ENCODE data around the gene ASPN.

The ASPN gene

GRCh38 chr9:92439921-92440750 is 42.2 kb downstream of the ASPN start:
- no peak for TF ChIP-seq TAF1 (IDR thresholded peaks at IDR 0.05; ENCODE audit: borderline replicate concordance, insufficient read depth, low read length)
- no peak for TF ChIP-seq SIN3A (IDR thresholded peaks at IDR 0.05; ENCODE audit: borderline replicate concordance, insufficient read depth, low read length)
- TF ChIP-seq REST (IDR thresholded peaks at IDR 0.05; ENCODE audit: insufficient read depth in 1 of 2, low read depth in 2 of 2, low read length in 2 of 2) = no peak
- no peak for TF ChIP-seq POLR2AphosphoS5 (IDR thresholded peaks at IDR 0.05; ENCODE audit: low read depth, low read length)
- TF ChIP-seq FOXP2 (optimal IDR thresholded peaks at IDR 0.05; ENCODE audit: borderline replicate concordance, extremely low read depth, extremely low read length, insufficient read depth) = no peak

GRCh38 chr9:92438900-92439526 is 43.3 kb downstream of the ASPN start:
- no peak for TF ChIP-seq TAF1 (IDR thresholded peaks at IDR 0.05; ENCODE audit: borderline replicate concordance, insufficient read depth, low read length)

GRCh38 chr9:92435263-92435662 is 47.0 kb downstream of the ASPN start:
- TF ChIP-seq SIN3A (IDR thresholded peaks at IDR 0.05; ENCODE audit: borderline replicate concordance, insufficient read depth, low read length) (no peak), TAF1 (IDR thresholded peaks at IDR 0.05; ENCODE audit: borderline replicate concordance, insufficient read depth, low read length) (no peak), POLR2AphosphoS5 (IDR thresholded peaks at IDR 0.05; ENCODE audit: low read depth, low read length) (no peak), FOXP2 (optimal IDR thresholded peaks at IDR 0.05; ENCODE audit: borderline replicate concordance, extremely low read depth, extremely low read length, insufficient read depth) (no peak), REST (IDR thresholded peaks at IDR 0.05; ENCODE audit: insufficient read depth in 1 of 2, low read depth in 2 of 2, low read length in 2 of 2) (no peak)

GRCh38 chr9:92432972-92433548 is 49.2 kb downstream of the ASPN start:
- TF ChIP-seq POLR2AphosphoS5 (IDR thresholded peaks at IDR 0.05; ENCODE audit: low read depth, low read length) (no peak), FOXP2 (optimal IDR thresholded peaks at IDR 0.05; ENCODE audit: borderline replicate concordance, extremely low read depth, extremely low read length, insufficient read depth) (no peak), TAF1 (IDR thresholded peaks at IDR 0.05; ENCODE audit: borderline replicate concordance, insufficient read depth, low read length) (no peak), REST (IDR thresholded peaks at IDR 0.05; ENCODE audit: insufficient read depth in 1 of 2, low read depth in 2 of 2, low read length in 2 of 2) (no peak), SIN3A (IDR thresholded peaks at IDR 0.05; ENCODE audit: borderline replicate concordance, insufficient read depth, low read length) (no peak)

DNA sequence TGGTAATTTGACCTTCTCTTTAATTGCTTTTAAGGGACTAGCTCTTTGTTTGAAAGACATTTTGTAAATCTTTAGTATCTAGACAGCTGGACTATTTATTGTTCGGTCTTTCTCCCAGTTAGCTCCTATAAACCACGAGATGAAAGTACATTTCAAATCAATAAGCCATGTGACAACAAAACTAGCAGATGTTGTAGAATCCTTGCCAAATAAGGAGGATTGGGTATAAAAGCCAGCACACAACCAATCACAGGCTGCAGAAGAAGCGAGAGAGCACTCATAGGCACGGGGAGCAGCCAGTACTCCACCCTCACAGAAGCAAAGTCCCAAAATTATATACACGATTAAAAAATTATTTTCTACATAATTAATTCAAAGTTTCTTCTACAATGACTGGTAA is 50.0 kb downstream of the ASPN start:
- TF ChIP-seq POLR2AphosphoS5 (IDR thresholded peaks at IDR 0.05; ENCODE audit: low read depth, low read length) (no peak), SIN3A (IDR thresholded peaks at IDR 0.05; ENCODE audit: borderline replicate concordance, insufficient read depth, low read length) (no peak), REST (IDR thresholded peaks at IDR 0.05; ENCODE audit: insufficient read depth in 1 of 2, low read depth in 2 of 2, low read length in 2 of 2) (no peak), FOXP2 (optimal IDR thresholded peaks at IDR 0.05; ENCODE audit: borderline replicate concordance, extremely low read depth, extremely low read length, insufficient read depth) (no peak), TAF1 (IDR thresholded peaks at IDR 0.05; ENCODE audit: borderline replicate concordance, insufficient read depth, low read length) (no peak)
